Colon (tissue), 2 donors: ENCODE results near the gene WIZ.

ENCODE experiments used
- FAIRE-seq: peaks from 2 replicates; lab custom pipeline; 2012; peaks lifted over from hg19 to GRCh38; lab: Jason Lieb, UNC
- donor health status: control.
- donor health status: control.

The WIZ gene

GRCh38 chr19:15464394-15465385 lies 14.9 kb upstream of the WIZ start, which contains the start of gene RASAL3:
Gene RASAL3 (minus strand): TSS chr19:15464544. CDS start chr19:15464358, 186 bp downstream.
- FAIRE-seq, result no peak

- no peak for FAIRE-seq
These were observed 14.2 kb upstream of the WIZ start for GRCh38 chr19:15463861-15464371.

- no peak for FAIRE-seq
These were observed 11.9 kb upstream of the WIZ start for GRCh38 chr19:15461694-15462093.

GRCh38 chr19:15457701-15458484 lies 8.1 kb upstream of the WIZ start:
- no peak for FAIRE-seq

GRCh38 chr19:15456871-15457700 lies 7.3 kb upstream of the WIZ start:
- FAIRE-seq, result no peak

- FAIRE-seq, result no peak
These were observed 6.7 kb upstream of the WIZ start for GRCh38 chr19:15456441-15456840.

- FAIRE-seq, result no peak
These were observed 6.2 kb upstream of the WIZ start for GRCh38 chr19:15455996-15456395.

GRCh38 chr19:15453906-15454860 lies 4.4 kb upstream of the WIZ start:
- no peak for FAIRE-seq

GRCh38 chr19:15453091-15453578 lies 3.4 kb upstream of the WIZ start:
- no peak for FAIRE-seq

- FAIRE-seq, result no peak
These were observed 2.6 kb upstream of the WIZ start for GRCh38 chr19:15452111-15453047.

GRCh38 chr19:15450528-15450890 lies 753 bp upstream of the WIZ start:
- no peak for FAIRE-seq

GRCh38 chr19:15448778-15449619 lies 757 bp downstream of the WIZ start:
- FAIRE-seq, result no peak

- FAIRE-seq, result no peak
These were observed 1.5 kb downstream of the WIZ start for GRCh38 chr19:15448044-15448777.

GRCh38 chr19:15447057-15447456 lies 2.7 kb downstream of the WIZ start:
- no peak for FAIRE-seq

GRCh38 chr19:15445807-15446376 lies 3.9 kb downstream of the WIZ start:
- no peak for FAIRE-seq

GRCh38 chr19:15445227-15445605 lies 4.5 kb downstream of the WIZ start:
- FAIRE-seq, result no peak

GRCh38 chr19:15444505-15445226 lies 5.1 kb downstream of the WIZ start:
- no peak for FAIRE-seq
